ENCODE results near the gene RGS6. TPM values are rescaled to one million over a fixed set of nuclear protein-coding genes. Genes with fewer than 3 reads are reported as not detected.

RGS6 gene
- total and polyA plus RNA-seq, 2 of the 4 experiments (the other 2 are of a cell fraction) = not detected

GRCh38 chr14:72443256-72443655 lies 511.0 kb downstream of the RGS6 start:
- Histone ChIP-seq H3K4me1 (ENCODE audit: control insufficient read depth, insufficient read depth, low read length) (no peaks in the 10 kb centered on the region), H2AK5ac (ENCODE audit: low read depth, low read length) (no peak overlapping the region), H3K9ac (ENCODE audit: low read depth, low read length) (no peak overlapping the region), H3K36me3 (ENCODE audit: control insufficient read depth, insufficient read depth, low read length) (no peaks in the 10 kb centered on the region), H3K4me3 (ENCODE audit: insufficient read depth, low read depth, low read length) (no peak overlapping the region), H3K79me1 (ENCODE audit: low read depth in 1 of 2, low read length in 2 of 2) (no peaks in the 10 kb centered on the region), H2BK120ac (ENCODE audit: low read depth, low read length) (no peak overlapping the region), H4K5ac (ENCODE audit: low read depth, low read length) (no peak overlapping the region), H3K23ac (ENCODE audit: low read depth, low read length) (no peak overlapping the region), H3K27me3 (ENCODE audit: control insufficient read depth, insufficient read depth, low read length) (peaks cover 35% of the 10 kb centered on the region), H3K18ac (ENCODE audit: low read depth, low read length) (no peak overlapping the region), H3K4me2 (ENCODE audit: low read depth, low read length) (no peak overlapping the region), H4K8ac (ENCODE audit: low read depth in 2 of 2, low read length in 2 of 2) (no peak overlapping the region), H3K9me3 (ENCODE audit: control insufficient read depth, insufficient read depth, low read length) (no peaks in the 10 kb centered on the region), H2BK20ac (ENCODE audit: low read depth, low read length) (no peak overlapping the region), H3K56ac (ENCODE audit: extremely low read depth, insufficient read depth, low read length) (no peak overlapping the region), H2BK15ac (ENCODE audit: low read depth, low read length) (no peak overlapping the region), H2AK9ac (replicated peaks; ENCODE audit: low read depth, low read length, poor library complexity) (no peak overlapping the region), H2AFZ (replicated peaks; ENCODE audit: low read length, poor library complexity) (no peak overlapping the region), H4K20me1 (ENCODE audit: insufficient read depth, low read length) (no peaks in the 10 kb centered on the region), H3K27ac (ENCODE audit: insufficient read depth, low read length) (no peak overlapping the region), H3K9me1 (ENCODE audit: insufficient read depth, low read length) (no peaks in the 10 kb centered on the region; the same call in 1 of the 2 replicates), H4K91ac (ENCODE audit: insufficient read depth, low read depth, low read length) (no peak overlapping the region), H3K4ac (ENCODE audit: low read depth, low read length) (no peak overlapping the region), H2BK5ac (ENCODE audit: low read depth, low read length, poor library complexity, severe bottlenecking) (no peak overlapping the region), H3K14ac (replicated peaks; ENCODE audit: low read depth, low read length) (no peak overlapping the region)
- ATAC-seq (ENCODE audit: low read depth) = no peak
- peak; percentile 2 for DNase-seq
- ChIA-PET POLR2A (ENCODE audit: unreplicated experiment) (no interaction called here), CTCF (no interaction called here)
- no CpG with 5 or more reads among the region's 2 CpGs for WGBS, 2 experiments (ENCODE audit: extremely low coverage in 2 of 2, insufficient read length in 1 of 2)
- no TSS peak for BruUV-seq (replicated peaks)
- dilution Hi-C loops (cut with HindIII; ENCODE audit: low sequenced_read_pairs, unreplicated experiment) (no loop called here), intact Hi-C loops (cut with micrococcal nuclease) (no loop called here), in situ Hi-C loops (cut with MboI; ENCODE audit: low sequenced_read_pairs) (no loop called here)
- TF ChIP-seq, protein P1, sequence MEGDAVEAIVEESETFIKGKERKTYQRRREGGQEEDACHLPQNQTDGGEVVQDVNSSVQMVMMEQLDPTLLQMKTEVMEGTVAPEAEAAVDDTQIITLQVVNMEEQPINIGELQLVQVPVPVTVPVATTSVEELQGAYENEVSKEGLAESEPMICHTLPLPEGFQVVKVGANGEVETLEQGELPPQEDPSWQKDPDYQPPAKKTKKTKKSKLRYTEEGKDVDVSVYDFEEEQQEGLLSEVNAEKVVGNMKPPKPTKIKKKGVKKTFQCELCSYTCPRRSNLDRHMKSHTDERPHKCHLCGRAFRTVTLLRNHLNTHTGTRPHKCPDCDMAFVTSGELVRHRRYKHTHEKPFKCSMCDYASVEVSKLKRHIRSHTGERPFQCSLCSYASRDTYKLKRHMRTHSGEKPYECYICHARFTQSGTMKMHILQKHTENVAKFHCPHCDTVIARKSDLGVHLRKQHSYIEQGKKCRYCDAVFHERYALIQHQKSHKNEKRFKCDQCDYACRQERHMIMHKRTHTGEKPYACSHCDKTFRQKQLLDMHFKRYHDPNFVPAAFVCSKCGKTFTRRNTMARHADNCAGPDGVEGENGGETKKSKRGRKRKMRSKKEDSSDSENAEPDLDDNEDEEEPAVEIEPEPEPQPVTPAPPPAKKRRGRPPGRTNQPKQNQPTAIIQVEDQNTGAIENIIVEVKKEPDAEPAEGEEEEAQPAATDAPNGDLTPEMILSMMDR (conservative IDR thresholded peaks at IDR 0.05; ENCODE audit: low read depth, low read length) = no peak
- TF ChIP-seq BHLHE40 (IDR thresholded peaks at IDR 0.05; ENCODE audit: low read depth, low read length) = no peak
- TF ChIP-seq MAFK (IDR thresholded peaks at IDR 0.05; ENCODE audit: low read depth, low read length) = no peak
- TF ChIP-seq MAZ (IDR thresholded peaks at IDR 0.05; ENCODE audit: borderline replicate concordance, low read depth, low read length) = no peak
